Mesendoderm (in vitro differentiated cells): ENCODE measurements around the gene SIPA1L2.
A peak's percentile ranks its signal among the peaks of the same experiment; 100 is the strongest.
"Not testable (repeated sequence)": the region's sequence is repeated elsewhere in the genome, so short reads cannot be mapped to it uniquely, and the experiment has no call there.

Source experiments
- DNase-seq: peaks from one replicate; pipeline ENCODE4 v3.0.0; 2013
- H2AK5ac ChIP-seq: 2 replicates; pipeline ENCODE4 v1.6.1; 2013; ENCODE audit warnings: low read length, inconsistent platforms
- H2BK120ac ChIP-seq: 2 replicates; pipeline ENCODE4 v1.6.1; 2013; ENCODE audit warnings: low read depth, mild to moderate bottlenecking, low read length, moderate library complexity, mixed read lengths
- H2BK15ac ChIP-seq: replicated peaks from 2 replicates; pipeline ENCODE4 v1.6.1; 2013; ENCODE audit warnings: low read depth, mild to moderate bottlenecking, moderate library complexity
- H2BK5ac ChIP-seq: 2 replicates; pipeline ENCODE4 v1.6.1; 2013; ENCODE audit warnings: low read length, inconsistent platforms
- H3K18ac ChIP-seq: 2 replicates; pipeline ENCODE4 v1.6.1; 2013; ENCODE audit warnings: mild to moderate bottlenecking, low read length, mixed read lengths
- H3K23ac ChIP-seq: one replicate; pipeline ENCODE4 v1.6.1; 2013; ENCODE audit warnings: low read length
- H3K27ac ChIP-seq: 2 replicates; pipeline ENCODE4 v1.5.1; 2013; ENCODE audit warnings: low read depth, mild to moderate bottlenecking, inconsistent platforms, low read length, moderate library complexity
- H3K27me3 ChIP-seq: 2 replicates; pipeline ENCODE4 v1.6.1; 2013; ENCODE audit warnings: low read length, control low read depth, mild to moderate bottlenecking, inconsistent platforms; ENCODE audit not compliant: insufficient read depth, poor library complexity
- H3K36me3 ChIP-seq: 2 replicates; pipeline ENCODE4 v1.6.1; 2013; ENCODE audit warnings: low read length, inconsistent platforms; ENCODE audit not compliant: control insufficient read depth, insufficient read depth
- H3K4ac ChIP-seq: one replicate; pipeline ENCODE4 v1.6.1; 2013; ENCODE audit warnings: low read depth, mild to moderate bottlenecking, low read length, moderate library complexity
- H3K4me1 ChIP-seq: 2 replicates; pipeline ENCODE4 v1.6.1; 2013; ENCODE audit warnings: low read depth, low read length, inconsistent platforms; ENCODE audit not compliant: control insufficient read depth
- H3K4me2 ChIP-seq: 2 replicates; pipeline ENCODE4 v1.6.1; 2013; ENCODE audit warnings: low read length
- H3K4me3 ChIP-seq: 2 replicates; pipeline ENCODE4 v1.5.1; 2013; ENCODE audit warnings: mild to moderate bottlenecking, low read length
- H3K56ac ChIP-seq: one replicate; pipeline ENCODE4 v1.6.1; 2013; ENCODE audit warnings: low read length
- H3K79me1 ChIP-seq: 2 replicates; pipeline ENCODE4 v1.6.1; 2013; ENCODE audit warnings: low read length, inconsistent platforms
- H3K79me2 ChIP-seq: 2 replicates; pipeline ENCODE4 v1.6.1; 2013; ENCODE audit warnings: mild to moderate bottlenecking, low read length; ENCODE audit not compliant: control insufficient read depth, insufficient read depth
- H3K9ac ChIP-seq: 2 replicates; pipeline ENCODE4 v1.6.1; 2013; ENCODE audit warnings: low read length, inconsistent platforms
- H4K5ac ChIP-seq: one replicate; pipeline ENCODE4 v1.6.1; 2013; ENCODE audit warnings: low read length
- H4K8ac ChIP-seq: one replicate; pipeline ENCODE4 v1.6.1; 2013; ENCODE audit warnings: low read depth, mild to moderate bottlenecking, control low read depth, low read length, moderate library complexity
- WGBS: extraction: QIAGEN DNeasy Blood & Tissue Kit; methylation state at CpG from one replicate; pipeline ENCODE4 v1.1.7; 2013; ENCODE audit warnings: low lambda C conversion rate, missing lambda C conversion rate; ENCODE audit not compliant: insufficient coverage; ENCODE audit errors: extremely low coverage; 5-methylcytosine and 5-hydroxymethylcytosine counted together

SIPA1L2 gene

DNA sequence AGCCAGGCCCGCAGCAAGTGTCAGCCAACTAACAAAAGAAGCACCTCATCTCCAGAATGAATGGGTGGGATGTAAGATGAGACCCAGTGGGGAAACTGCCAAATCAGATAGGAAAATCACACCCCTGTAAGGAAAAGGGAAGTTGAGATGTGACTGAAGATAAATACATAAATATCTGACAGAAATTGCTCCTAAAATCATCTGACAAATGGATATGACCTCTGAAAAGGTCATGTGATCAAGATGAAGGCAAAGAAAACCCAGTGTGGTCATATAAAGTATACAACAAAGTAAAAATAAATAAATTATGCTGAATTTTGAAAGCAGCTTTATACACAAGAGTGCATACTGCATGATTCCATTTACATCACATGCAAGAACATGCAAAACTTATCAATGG is 12.7 kb downstream of the SIPA1L2 start:
- no peak overlapping the region for H2BK5ac ChIP-seq
- H3K4ac ChIP-seq, result no peak overlapping the region
- no peak overlapping the region for H3K4me3 ChIP-seq
- no peak overlapping the region for H3K4me2 ChIP-seq
- peaks cover 38% of the 10 kb centered on the region for H3K4me1 ChIP-seq
- peak; percentile 48 for DNase-seq
- no peak overlapping the region for H4K8ac ChIP-seq
- peaks cover 16% of the 10 kb centered on the region for H3K79me1 ChIP-seq
- WGBS, result no CpG with 5 or more reads among the region's 1 CpG
- no peak overlapping the region for H3K9ac ChIP-seq
- H2BK120ac ChIP-seq, result no peak overlapping the region
- H3K56ac ChIP-seq, result no peak overlapping the region
- no peak overlapping the region for H2AK5ac ChIP-seq
- H3K27ac ChIP-seq, result no peak overlapping the region
- peaks cover 73% of the 10 kb centered on the region for H3K79me2 ChIP-seq
- H2BK15ac ChIP-seq, result no peak overlapping the region
- no peaks in the 10 kb centered on the region for H3K27me3 ChIP-seq
- H3K36me3 ChIP-seq, result no peaks in the 10 kb centered on the region
- H4K5ac ChIP-seq, result no peak overlapping the region
- no peak overlapping the region for H3K18ac ChIP-seq
- H3K23ac ChIP-seq, result no peak overlapping the region

DNA sequence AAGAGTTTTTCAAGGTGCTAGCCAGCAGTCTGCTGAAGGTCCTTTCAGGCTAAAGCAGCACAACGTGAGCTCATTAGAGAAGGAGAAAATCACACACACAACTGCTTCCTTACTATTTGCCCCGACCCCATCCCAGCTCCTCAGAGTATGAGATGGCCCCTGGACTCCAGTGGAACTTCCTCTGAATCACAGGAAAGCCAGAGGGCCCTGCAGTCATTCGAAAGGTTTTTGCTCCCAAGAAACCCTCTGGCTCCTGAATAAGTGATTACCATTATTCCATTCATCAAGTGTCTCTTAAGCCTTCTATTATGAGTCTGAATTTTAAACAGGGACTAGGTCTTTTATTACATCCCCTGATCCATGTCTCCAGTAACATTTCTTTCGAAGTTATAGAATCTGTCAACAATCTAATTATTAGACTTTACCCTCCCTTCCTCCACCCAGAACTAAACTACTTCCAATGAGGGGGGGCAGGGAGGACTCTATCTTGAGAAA is 14.6 kb downstream of the SIPA1L2 start:
- H3K27ac ChIP-seq, result no peak overlapping the region
- WGBS, result no CpG with 5 or more reads among the region's 4 CpGs

DNA sequence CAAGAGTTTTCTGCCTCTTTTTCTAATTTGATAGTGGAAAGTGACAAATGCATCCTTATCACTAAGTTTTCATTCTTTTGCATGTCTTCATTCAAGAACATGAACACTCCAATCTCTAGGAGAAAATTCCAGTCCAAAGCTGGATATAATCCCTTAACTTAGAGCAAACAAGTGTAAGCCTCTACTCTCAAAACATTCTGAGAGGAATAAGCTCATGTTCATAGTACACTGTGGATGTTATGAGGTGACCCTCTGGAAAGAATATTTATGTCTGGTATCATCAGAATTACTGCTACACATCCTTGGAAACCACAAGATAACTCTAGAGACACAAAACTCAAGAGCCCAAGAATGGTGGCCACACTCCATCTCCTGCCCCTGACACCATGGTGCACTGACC is 15.1 kb downstream of the SIPA1L2 start:
- H3K36me3 ChIP-seq, result no peaks in the 10 kb centered on the region
- H3K4ac ChIP-seq, result no peak overlapping the region
- no peak overlapping the region for H4K8ac ChIP-seq
- H2BK120ac ChIP-seq, result no peak overlapping the region
- H4K5ac ChIP-seq, result no peak overlapping the region
- H3K79me1 ChIP-seq, result peaks cover 19% of the 10 kb centered on the region
- H2AK5ac ChIP-seq, result no peak overlapping the region
- H2BK5ac ChIP-seq, result peak overlapping the region; percentile 2
- H3K4me3 ChIP-seq, result no peak overlapping the region
- no peak overlapping the region for H3K9ac ChIP-seq
- no peak overlapping the region for H3K4me2 ChIP-seq
- peaks cover 68% of the 10 kb centered on the region for H3K79me2 ChIP-seq
- H3K23ac ChIP-seq, result no peak overlapping the region
- no peak overlapping the region for H3K27ac ChIP-seq
- H3K56ac ChIP-seq, result peak overlapping the region; percentile 53
- no peaks in the 10 kb centered on the region for H3K27me3 ChIP-seq
- DNase-seq, result no peak
- peaks cover 29% of the 10 kb centered on the region for H3K4me1 ChIP-seq
- H3K18ac ChIP-seq, result no peak overlapping the region
- no peak overlapping the region for H2BK15ac ChIP-seq

More for the DNA sequence above, 14.6 kb downstream of the SIPA1L2 start:
- no peak overlapping the region for H2BK120ac ChIP-seq
- H2BK15ac ChIP-seq, result no peak overlapping the region
- peak overlapping the region; percentile 53 for H3K56ac ChIP-seq
- no peak overlapping the region for H4K5ac ChIP-seq
- H3K36me3 ChIP-seq, result no peaks in the 10 kb centered on the region
- H3K4me1 ChIP-seq, result peaks cover 32% of the 10 kb centered on the region
- no peak overlapping the region for H3K4me2 ChIP-seq
- H2AK5ac ChIP-seq, result no peak overlapping the region
- no peak overlapping the region for H4K8ac ChIP-seq
- peaks cover 69% of the 10 kb centered on the region for H3K79me2 ChIP-seq
- no peak for DNase-seq
- no peak overlapping the region for H3K9ac ChIP-seq
- H3K4ac ChIP-seq, result no peak overlapping the region
- H3K23ac ChIP-seq, result no peak overlapping the region
- no peaks in the 10 kb centered on the region for H3K27me3 ChIP-seq
- H2BK5ac ChIP-seq, result peak overlapping the region; percentile 2
- H3K4me3 ChIP-seq, result no peak overlapping the region
- peak overlapping the region; percentile 1 for H3K18ac ChIP-seq
- peaks cover 17% of the 10 kb centered on the region for H3K79me1 ChIP-seq

DNA sequence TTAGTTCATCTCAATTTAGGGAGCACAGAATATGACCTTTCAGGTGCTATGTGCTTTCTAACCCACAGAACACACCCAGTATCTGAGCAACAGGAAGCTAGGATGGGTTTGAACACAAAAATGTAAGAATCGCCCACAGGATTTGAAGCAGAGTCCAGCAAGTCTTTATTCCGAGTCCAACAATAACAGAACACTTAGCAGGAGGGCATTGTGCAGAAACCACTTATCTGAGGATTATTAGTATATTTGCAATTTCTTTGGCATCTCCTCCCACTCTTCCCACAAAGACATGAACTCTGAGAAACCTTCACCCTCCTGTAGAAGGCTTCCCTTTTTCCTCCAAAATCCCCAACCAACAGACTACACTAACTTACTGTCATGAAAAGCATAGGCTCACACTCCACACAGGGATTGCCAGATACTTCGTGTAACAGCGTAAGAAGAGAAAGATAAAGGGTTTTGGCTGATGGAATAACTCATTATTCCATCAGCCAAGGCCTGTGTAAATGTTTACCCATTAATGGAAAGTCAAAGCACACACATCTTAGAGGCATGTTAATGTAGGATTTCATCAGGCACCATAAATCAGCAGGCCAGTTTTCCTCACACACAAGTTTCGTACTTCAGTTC is 16.1 kb downstream of the SIPA1L2 start:
- DNase-seq, result no peak
- H3K36me3 ChIP-seq, result no peaks in the 10 kb centered on the region

DNA sequence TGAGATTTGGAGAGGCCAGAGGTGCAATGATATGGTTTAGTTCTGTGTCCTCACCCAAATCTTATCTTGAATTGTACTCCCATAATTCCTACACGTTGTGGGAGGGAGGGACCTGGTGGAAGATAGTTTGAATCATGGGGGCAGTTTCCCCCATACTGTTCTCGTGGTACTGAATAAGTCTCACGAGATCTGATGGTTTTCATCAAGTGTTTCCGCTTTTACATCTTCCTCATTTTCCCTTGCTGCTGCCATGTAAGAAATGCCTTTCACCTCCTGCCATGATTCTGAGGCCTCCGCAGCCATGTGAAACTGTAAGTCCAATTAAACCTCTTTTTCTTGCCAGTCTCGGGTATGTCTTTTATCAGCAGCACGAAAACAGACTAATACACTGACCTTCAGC is 17.1 kb downstream of the SIPA1L2 start:
- Histone ChIP-seq H3K79me2 (peaks cover 61% of the 10 kb centered on the region), H3K4me1 (peaks cover 21% of the 10 kb centered on the region), H3K79me1 (peaks cover 18% of the 10 kb centered on the region)
- H3K27ac ChIP-seq, DNase-seq, H2BK120ac ChIP-seq, H3K4ac ChIP-seq, H3K27me3 ChIP-seq, H3K36me3 ChIP-seq, H2BK15ac ChIP-seq, H2AK5ac ChIP-seq, H4K8ac ChIP-seq, H3K18ac ChIP-seq, H3K23ac ChIP-seq, H3K9ac ChIP-seq, H3K56ac ChIP-seq, H3K4me2 ChIP-seq, H3K4me3 ChIP-seq, H2BK5ac ChIP-seq, H4K5ac ChIP-seq: not testable (repeated sequence)
- no CpG with 5 or more reads among the region's 7 CpGs for WGBS

More for the DNA sequence above, 16.1 kb downstream of the SIPA1L2 start:
- Histone ChIP-seq H3K23ac (peak overlapping the region; percentile 60), H3K18ac (peak overlapping the region; percentile 41), H2AK5ac (no peak overlapping the region), H2BK5ac (no peak overlapping the region), H3K4me1 (peaks cover 21% of the 10 kb centered on the region), H4K8ac (no peak overlapping the region), H3K4me2 (no peak overlapping the region), H3K27me3 (no peaks in the 10 kb centered on the region), H3K56ac (peak overlapping the region; percentile 27), H3K79me1 (peaks cover 15% of the 10 kb centered on the region), H2BK120ac (no peak overlapping the region), H3K27ac (no peak overlapping the region), H3K4me3 (no peak overlapping the region), H3K9ac (no peak overlapping the region), H3K79me2 (peaks cover 59% of the 10 kb centered on the region), H2BK15ac (no peak overlapping the region), H4K5ac (no peak overlapping the region), H3K4ac (no peak overlapping the region)
- no CpG with 5 or more reads among the region's 5 CpGs for WGBS

DNA sequence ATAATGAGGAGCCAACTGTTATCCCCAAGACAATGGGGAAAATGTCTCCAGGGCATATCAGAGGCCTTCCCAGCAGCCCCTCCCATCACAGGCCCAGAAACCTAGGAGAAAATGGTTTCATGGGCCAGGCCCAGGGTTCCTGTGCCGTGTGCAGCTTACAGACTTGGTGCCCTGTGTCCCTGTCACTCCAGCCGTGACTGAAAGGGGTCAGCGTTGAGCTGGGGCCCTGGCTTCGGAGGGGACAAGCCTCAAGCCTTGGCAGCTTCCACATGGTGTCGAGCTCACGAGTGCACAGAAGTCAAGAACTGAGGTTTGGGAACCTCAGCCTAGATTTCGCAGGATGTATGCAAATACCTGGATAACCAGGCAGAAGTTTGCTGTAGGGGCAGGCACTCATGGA is 18.1 kb downstream of the SIPA1L2 start:
- Histone ChIP-seq H3K18ac (no peak overlapping the region), H2BK5ac (no peak overlapping the region), H2BK15ac (no peak overlapping the region), H3K36me3 (no peaks in the 10 kb centered on the region), H3K9ac (no peak overlapping the region), H2AK5ac (no peak overlapping the region), H3K79me2 (peaks cover 61% of the 10 kb centered on the region), H3K4me2 (no peak overlapping the region), H3K56ac (no peak overlapping the region), H3K4ac (no peak overlapping the region), H3K23ac (no peak overlapping the region), H4K8ac (no peak overlapping the region), H2BK120ac (no peak overlapping the region), H3K4me3 (no peak overlapping the region), H3K79me1 (peaks cover 18% of the 10 kb centered on the region), H3K27ac (no peak overlapping the region), H4K5ac (no peak overlapping the region), H3K4me1 (peaks cover 19% of the 10 kb centered on the region), H3K27me3 (no peaks in the 10 kb centered on the region)
- no CpG with 5 or more reads among the region's 7 CpGs for WGBS
- peak; percentile 83 for DNase-seq
